ENCODE data around the gene TBC1D8. TPM values are rescaled to one million over a fixed set of nuclear protein-coding genes. Genes with fewer than 3 reads are reported as not detected.

The TBC1D8 gene
- polyA plus RNA-seq, 4 donors: 21.2 to 44.2 (median 30.7) TPM

GRCh38 chr2:100963026-100963375, 188.2 kb downstream of the TBC1D8 start:
- DNase-seq (ENCODE audit: low read depth in 4 of 4, low spot score in 3 of 4): no peak

GRCh38 chr2:100962366-100963025, 188.7 kb downstream of the TBC1D8 start:
- DNase-seq (ENCODE audit: low read depth in 4 of 4, low spot score in 3 of 4): no peak

- no peak for DNase-seq (ENCODE audit: low read depth in 4 of 4, low spot score in 3 of 4)
These were observed 190.5 kb downstream of the TBC1D8 start for GRCh38 chr2:100960688-100961087.

GRCh38 chr2:100959225-100959880, 191.8 kb downstream of the TBC1D8 start:
- no peak for DNase-seq (ENCODE audit: low read depth in 4 of 4, low spot score in 3 of 4)

GRCh38 chr2:100957996-100958653, 193.1 kb downstream of the TBC1D8 start:
- DNase-seq (ENCODE audit: low read depth in 4 of 4, low spot score in 3 of 4): no peak

Other genes with a start within 250 kb of the TBC1D8 start
- gene RPL31, start 149.1 kb downstream of the TBC1D8 start, polyA plus RNA-seq (ENCODE audit: insufficient read length in 4 of 4): 1,000 to 10,000 TPM; 2,539 to 2,799 (median 2,697) TPM
- gene CNOT11, start 101.5 kb upstream of the TBC1D8 start, polyA plus RNA-seq (ENCODE audit: insufficient read length in 4 of 4): 10 to 100 TPM; 36.3 to 61.6 (median 57.6) TPM
- gene RNF149, start 157.3 kb upstream of the TBC1D8 start, polyA plus RNA-seq (ENCODE audit: insufficient read length in 4 of 4): 10 to 100 TPM; 37.0 to 64.6 (median 43.7) TPM
- under 1 TPM; 0.49 to 0.93 (median 0.67) TPM for gene CREG2, start 236.1 kb upstream of the TBC1D8 start, polyA plus RNA-seq (ENCODE audit: insufficient read length in 4 of 4)

Data from left renal pelvis (tissue), 4 donors.